ENCODE results near the gene HTR1E.

The HTR1E gene

GRCh38 chr6:86942769-86943516, 5.6 kb downstream of the HTR1E start:
- H3K36me3 ChIP-seq (ENCODE audit: insufficient read depth, low read length), result no peaks in the 10 kb centered on the region
- H2AFZ ChIP-seq (ENCODE audit: low read depth, low read length), result no peak overlapping the region
- no peak overlapping the region for H3K9ac ChIP-seq (ENCODE audit: low read depth, low read length)
- H3K9me3 ChIP-seq (ENCODE audit: insufficient read depth, low read length, severe bottlenecking), result no peaks in the 10 kb centered on the region
- H3K79me2 ChIP-seq (ENCODE audit: insufficient read depth, low read length), result no peaks in the 10 kb centered on the region
- H3K4me2 ChIP-seq (ENCODE audit: insufficient read depth, low read length), result no peak overlapping the region
- no peak overlapping the region for H3K4me3 ChIP-seq (ENCODE audit: low read depth in 1 of 2, low read length in 2 of 2)
- H3K4me1 ChIP-seq (ENCODE audit: insufficient read depth, low read length), result no peaks in the 10 kb centered on the region
- no peak overlapping the region for H3K27ac ChIP-seq (ENCODE audit: low read length)
- no peaks in the 10 kb centered on the region for H4K20me1 ChIP-seq (ENCODE audit: insufficient read depth, low read length)
- no peak for TF ChIP-seq EZH2 (IDR thresholded peaks at IDR 0.05; ENCODE audit: borderline replicate concordance, low read depth, low read length, severe bottlenecking)
- no peak for TF ChIP-seq CTCF (IDR thresholded peaks at IDR 0.05; ENCODE audit: borderline replicate concordance, extremely low read depth, low read length, poor library complexity, severe bottlenecking)
- ATAC-seq (ENCODE audit: insufficient read depth, low read depth) (no peak), DNase-seq (no peak)
- H3K27me3 ChIP-seq (ENCODE audit: insufficient read depth, low read length, poor library complexity), result no peaks in the 10 kb centered on the region

- no peaks in the 10 kb centered on the region for H3K27me3 ChIP-seq (ENCODE audit: insufficient read depth, low read length, poor library complexity)
- H3K4me1 ChIP-seq (ENCODE audit: insufficient read depth, low read length), result no peaks in the 10 kb centered on the region
- no peak overlapping the region for H3K9ac ChIP-seq (ENCODE audit: low read depth, low read length)
Measured at GRCh38 chr6:86943819-86944407, 6.6 kb downstream of the HTR1E start.

GRCh38 chr6:86949771-86950170, 12.4 kb downstream of the HTR1E start:
- H3K36me3 ChIP-seq (ENCODE audit: insufficient read depth, low read length), result no peaks in the 10 kb centered on the region
- ATAC-seq (ENCODE audit: insufficient read depth, low read depth) (no peak), DNase-seq (no peak)
- H3K79me2 ChIP-seq (ENCODE audit: insufficient read depth, low read length), result no peaks in the 10 kb centered on the region
- H3K9ac ChIP-seq (ENCODE audit: low read depth, low read length), result no peak overlapping the region
- H3K9me3 ChIP-seq (ENCODE audit: insufficient read depth, low read length, severe bottlenecking), result no peaks in the 10 kb centered on the region
- TF ChIP-seq EZH2 (IDR thresholded peaks at IDR 0.05; ENCODE audit: borderline replicate concordance, low read depth, low read length, severe bottlenecking) (no peak), CTCF (IDR thresholded peaks at IDR 0.05; ENCODE audit: borderline replicate concordance, extremely low read depth, low read length, poor library complexity, severe bottlenecking) (no peak)
- no peak overlapping the region for H3K27ac ChIP-seq (ENCODE audit: low read length)
- H3K4me1 ChIP-seq (ENCODE audit: insufficient read depth, low read length), result no peaks in the 10 kb centered on the region
- no peak overlapping the region for H3K4me3 ChIP-seq (ENCODE audit: low read depth in 1 of 2, low read length in 2 of 2)
- H3K4me2 ChIP-seq (ENCODE audit: insufficient read depth, low read length), result no peak overlapping the region
- no peaks in the 10 kb centered on the region for H4K20me1 ChIP-seq (ENCODE audit: insufficient read depth, low read length)
- no peak overlapping the region for H2AFZ ChIP-seq (ENCODE audit: low read depth, low read length)
- H3K27me3 ChIP-seq (ENCODE audit: insufficient read depth, low read length, poor library complexity), result peaks cover 4% of the 10 kb centered on the region

More at GRCh38 chr6:86943819-86944407, 6.6 kb downstream of the HTR1E start:
- no peaks in the 10 kb centered on the region for H3K79me2 ChIP-seq (ENCODE audit: insufficient read depth, low read length)
- H3K9me3 ChIP-seq (ENCODE audit: insufficient read depth, low read length, severe bottlenecking), result no peaks in the 10 kb centered on the region
- no peak for ATAC-seq (ENCODE audit: insufficient read depth, low read depth)
- no peak overlapping the region for H3K27ac ChIP-seq (ENCODE audit: low read length)
- no peaks in the 10 kb centered on the region for H4K20me1 ChIP-seq (ENCODE audit: insufficient read depth, low read length)
- no peak overlapping the region for H3K4me2 ChIP-seq (ENCODE audit: insufficient read depth, low read length)
- no peak overlapping the region for H3K4me3 ChIP-seq (ENCODE audit: low read depth in 1 of 2, low read length in 2 of 2)
- DNase-seq, result no peak
- TF ChIP-seq EZH2 (IDR thresholded peaks at IDR 0.05; ENCODE audit: borderline replicate concordance, low read depth, low read length, severe bottlenecking) (no peak), CTCF (IDR thresholded peaks at IDR 0.05; ENCODE audit: borderline replicate concordance, extremely low read depth, low read length, poor library complexity, severe bottlenecking) (no peak)
- H2AFZ ChIP-seq (ENCODE audit: low read depth, low read length), result no peak overlapping the region
- no peaks in the 10 kb centered on the region for H3K36me3 ChIP-seq (ENCODE audit: insufficient read depth, low read length)
